HepG2 (cell line): ENCODE measurements around the gene FAM171A2. TPM values are rescaled to one million over a fixed set of nuclear protein-coding genes. Genes with fewer than 3 reads are reported as not detected.

ENCODE experiments used
- ARHGAP35 ChIP-seq: sonication (generic); formaldehyde crosslinking; IDR thresholded peaks from 2 replicates; pipeline ENCODE4 v1.9.0; 2022; ENCODE audit warnings: mild to moderate bottlenecking, inconsistent platforms, moderate library complexity, missing genetic modification reagents, borderline replicate concordance
- ARNT2 ChIP-seq: sonication (generic); formaldehyde crosslinking; IDR thresholded peaks from 2 replicates; pipeline ENCODE4 v1.8.0; 2022; ENCODE audit warnings: mild to moderate bottlenecking, low read depth, missing genetic modification reagents, moderate library complexity
- ATF1 ChIP-seq: IDR thresholded peaks from 2 replicates; pipeline ENCODE4 v1.6.1; 2016; ENCODE audit warnings: mild to moderate bottlenecking, control low read depth
- BHLHE40 ChIP-seq: IDR thresholded peaks from 2 replicates; pipeline ENCODE4 v1.6.1; 2011; ENCODE audit warnings: low read length, improper control_type of control experiment
- DNMT3B ChIP-seq: conservative IDR thresholded peaks from 2 replicates; pipeline ENCODE4 v1.6.1; 2016; ENCODE audit warnings: missing biosample characterization, control low read depth
- HHEX ChIP-seq: IDR thresholded peaks from 2 replicates; pipeline ENCODE4 v1.6.1; 2016; ENCODE audit warnings: control low read depth
- HNRNPLL ChIP-seq: fragments of 200-400 bp; formaldehyde crosslinking; IDR thresholded peaks from 2 replicates; pipeline ENCODE4 v1.6.1; 2017; ENCODE audit warnings: mild to moderate bottlenecking, low read depth, low read length; ENCODE audit not compliant: poor library complexity, severe bottlenecking
- MAFK ChIP-seq, 2 experiments: IDR thresholded peaks in 1 of 2; conservative IDR thresholded peaks in 1 of 2; 2 replicates each; pipeline ENCODE4 v1.6.1; 2011; ENCODE audit warnings: improper control_type of control experiment in 2 of 2, low read length in 2 of 2
- POGZ ChIP-seq: sonication (generic); formaldehyde crosslinking; IDR thresholded peaks from 2 replicates; pipeline ENCODE4 v1.4.0; 2020; ENCODE audit warnings: mild to moderate bottlenecking, missing genetic modification reagents
- PTBP1 ChIP-seq: fragments of 200-400 bp; formaldehyde crosslinking; IDR thresholded peaks from 2 replicates; pipeline ENCODE4 v1.6.1; 2018; ENCODE audit warnings: low read length, low read depth; ENCODE audit not compliant: poor library complexity, severe bottlenecking
- RNF2 ChIP-seq: fragments of 450-650 bp; conservative IDR thresholded peaks from 2 replicates; pipeline ENCODE4 v1.6.1; 2016; ENCODE audit warnings: low read depth
- TAF15 ChIP-seq: fragments of 200-400 bp; formaldehyde crosslinking; IDR thresholded peaks from one replicate; pipeline ENCODE4 v1.6.1; 2018; ENCODE audit warnings: mild to moderate bottlenecking, low read depth, low read length; ENCODE audit not compliant: poor library complexity, severe bottlenecking
- U2AF2 ChIP-seq: fragments of 200-400 bp; formaldehyde crosslinking; IDR thresholded peaks from 2 replicates; pipeline ENCODE4 v1.6.1; 2017; ENCODE audit warnings: low read depth, mild to moderate bottlenecking, low read length
- ZBTB37 ChIP-seq: sonication (generic); formaldehyde crosslinking; IDR thresholded peaks from 2 replicates; pipeline ENCODE4 v1.4.0; 2020; ENCODE audit warnings: mild to moderate bottlenecking, missing genetic modification reagents
- ZFP91 ChIP-seq: sonication (generic); formaldehyde crosslinking; IDR thresholded peaks from 2 replicates; pipeline ENCODE4 v1.9.0; 2022; ENCODE audit warnings: missing genetic modification reagents, mild to moderate bottlenecking, borderline replicate concordance
- ZNF281 ChIP-seq: sonication (generic); formaldehyde crosslinking; IDR thresholded peaks from 2 replicates; pipeline ENCODE4 v1.4.0; 2020; ENCODE audit warnings: missing genetic modification reagents, borderline replicate concordance
- ZNF530 ChIP-seq: sonication (generic); formaldehyde crosslinking; IDR thresholded peaks from 2 replicates; pipeline ENCODE4 v1.5.0; 2020; ENCODE audit warnings: low read depth, mild to moderate bottlenecking, missing genetic modification reagents
- ZNF598 ChIP-seq: sonication (generic); formaldehyde crosslinking; IDR thresholded peaks from 2 replicates; pipeline ENCODE4 v1.5.1; 2020; ENCODE audit warnings: mild to moderate bottlenecking, missing genetic modification reagents, borderline replicate concordance
- ZNF713 ChIP-seq: sonication (generic); formaldehyde crosslinking; IDR thresholded peaks from 2 replicates; pipeline ENCODE4 v1.4.0; 2020; ENCODE audit warnings: mild to moderate bottlenecking, missing genetic modification reagents
- ZSCAN31 ChIP-seq: sonication (generic); formaldehyde crosslinking; IDR thresholded peaks from 2 replicates; pipeline ENCODE4 v1.5.0; 2020; ENCODE audit warnings: low read depth, mild to moderate bottlenecking, missing genetic modification reagents
- polyA plus RNA-seq, 8 experiments: library from polyadenylated mRNA; depleted of rRNA in 3 of 8; stranded (reverse) in 7 of 8; unstranded in 1 of 8; fragments of >200 nt; fragmentation: Illumina TruSeq in 4 of 8; extraction: Trizol in 4 of 8; gene quantifications; 2 replicates each; pipeline versions ENCODE4 v1.2.1 to v1.2.3, GENCODE V29; 2011 to 2016; ENCODE audit warnings: low read depth in 4 of 8, missing spikeins in 1 of 8, mixed read lengths in 1 of 8; ENCODE audit not compliant: insufficient read depth in 1 of 8
- total RNA-seq, 5 experiments: library from RNA; depleted of rRNA; stranded (reverse); fragments of >200 nt; fragmentation: Illumina TruSeq; extraction: Trizol; gene quantifications; 2 replicates each; pipeline ENCODE4 v1.2.3, GENCODE V29; 2016; ENCODE audit warnings: low read depth in 1 of 5
- TF ChIP-seq, protein P1 (sequence below): sonication (generic); formaldehyde crosslinking; conservative IDR thresholded peaks from 2 replicates; pipeline ENCODE4 v1.4.0; 2020; ENCODE audit warnings: mild to moderate bottlenecking, missing genetic modification reagents, moderate library complexity

Gene FAM171A2
- total and polyA plus RNA-seq, 2 of the 13 experiments (the other 11 are each of a cell fraction or from before 2014, with no cell fraction given) = 1.8 to 3.6 TPM

DNA sequence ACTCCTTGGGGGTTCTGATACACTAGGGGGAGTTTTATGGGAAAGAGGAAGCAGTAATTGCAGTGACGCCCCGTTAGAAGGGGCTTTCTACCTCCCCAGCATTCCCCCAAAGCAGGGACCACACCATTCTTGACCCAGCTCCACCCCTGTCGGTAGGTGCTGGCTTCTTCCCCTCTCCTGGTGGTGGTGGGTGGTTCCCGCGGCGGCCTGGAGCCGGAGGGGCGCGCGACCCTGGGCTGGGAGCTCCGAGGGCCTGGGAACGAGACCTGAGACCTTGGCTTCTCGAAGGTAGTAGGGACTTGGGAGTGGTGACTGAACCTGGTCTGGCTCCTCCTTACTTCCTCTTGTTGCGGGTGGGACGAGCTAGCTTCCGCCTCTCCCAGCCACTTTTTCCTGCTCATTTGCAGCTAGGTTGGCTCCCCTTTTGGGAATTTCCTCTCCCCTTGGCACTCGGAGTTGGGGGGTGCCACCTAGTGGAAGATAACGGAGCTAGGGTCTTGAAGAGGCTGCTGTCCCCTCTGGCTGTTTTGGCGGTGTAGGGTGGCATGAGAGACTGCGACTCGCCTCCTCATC, 18.1 kb downstream of the FAM171A2 start (continued):
- TF ChIP-seq ZBTB37 (CRISPR knock-in tag) (no peak), RNF2 (no peak), HHEX (CRISPR knock-in tag) (no peak), ZNF598 (peak; percentile 20; the same call in 1 of the 2 replicates), DNMT3B (no peak), ZNF530 (CRISPR knock-in tag) (no peak), POGZ (CRISPR knock-in tag) (no peak), HNRNPLL (peak; percentile 74), ARNT2 (no peak), ZFP91 (CRISPR knock-in tag) (peak; percentile 46; the same call in 1 of the 2 replicates), U2AF2 (no peak), ZNF713 (no peak), PTBP1 (no peak), BHLHE40 (no peak), ZNF281 (CRISPR knock-in tag) (no peak), TAF15 (no peak), ZSCAN31 (0 out of 2 replicates have a peak, but pooled peaks have one; percentile 20), ARHGAP35 (CRISPR knock-in tag) (no peak), MAFK (conservative IDR thresholded peaks at IDR 0.05 in 1 of 2, IDR thresholded peaks at IDR 0.05 in 1 of 2; ENCODE audit: low read length in 2 of 2) (no peak), ATF1 (CRISPR knock-in tag) (no peak)
- TF ChIP-seq, protein P1, sequence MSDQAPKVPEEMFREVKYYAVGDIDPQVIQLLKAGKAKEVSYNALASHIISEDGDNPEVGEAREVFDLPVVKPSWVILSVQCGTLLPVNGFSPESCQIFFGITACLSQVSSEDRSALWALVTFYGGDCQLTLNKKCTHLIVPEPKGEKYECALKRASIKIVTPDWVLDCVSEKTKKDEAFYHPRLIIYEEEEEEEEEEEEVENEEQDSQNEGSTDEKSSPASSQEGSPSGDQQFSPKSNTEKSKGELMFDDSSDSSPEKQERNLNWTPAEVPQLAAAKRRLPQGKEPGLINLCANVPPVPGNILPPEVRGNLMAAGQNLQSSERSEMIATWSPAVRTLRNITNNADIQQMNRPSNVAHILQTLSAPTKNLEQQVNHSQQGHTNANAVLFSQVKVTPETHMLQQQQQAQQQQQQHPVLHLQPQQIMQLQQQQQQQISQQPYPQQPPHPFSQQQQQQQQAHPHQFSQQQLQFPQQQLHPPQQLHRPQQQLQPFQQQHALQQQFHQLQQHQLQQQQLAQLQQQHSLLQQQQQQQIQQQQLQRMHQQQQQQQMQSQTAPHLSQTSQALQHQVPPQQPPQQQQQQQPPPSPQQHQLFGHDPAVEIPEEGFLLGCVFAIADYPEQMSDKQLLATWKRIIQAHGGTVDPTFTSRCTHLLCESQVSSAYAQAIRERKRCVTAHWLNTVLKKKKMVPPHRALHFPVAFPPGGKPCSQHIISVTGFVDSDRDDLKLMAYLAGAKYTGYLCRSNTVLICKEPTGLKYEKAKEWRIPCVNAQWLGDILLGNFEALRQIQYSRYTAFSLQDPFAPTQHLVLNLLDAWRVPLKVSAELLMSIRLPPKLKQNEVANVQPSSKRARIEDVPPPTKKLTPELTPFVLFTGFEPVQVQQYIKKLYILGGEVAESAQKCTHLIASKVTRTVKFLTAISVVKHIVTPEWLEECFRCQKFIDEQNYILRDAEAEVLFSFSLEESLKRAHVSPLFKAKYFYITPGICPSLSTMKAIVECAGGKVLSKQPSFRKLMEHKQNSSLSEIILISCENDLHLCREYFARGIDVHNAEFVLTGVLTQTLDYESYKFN = peak; percentile 34
